NCI-H524 treated with DMSO at 0.1 percent for 48 hours (cell line): ENCODE measurements around the gene TMEM74B.
"Not testable (repeated sequence)": the region's sequence is repeated elsewhere in the genome, so short reads cannot be mapped to it uniquely, and the experiment has no call there.

Experiments used
- DNase-seq: peaks from one replicate; lab custom pipeline; 2025; lab: John Stamatoyannopoulos, UW

TMEM74B gene

DNA sequence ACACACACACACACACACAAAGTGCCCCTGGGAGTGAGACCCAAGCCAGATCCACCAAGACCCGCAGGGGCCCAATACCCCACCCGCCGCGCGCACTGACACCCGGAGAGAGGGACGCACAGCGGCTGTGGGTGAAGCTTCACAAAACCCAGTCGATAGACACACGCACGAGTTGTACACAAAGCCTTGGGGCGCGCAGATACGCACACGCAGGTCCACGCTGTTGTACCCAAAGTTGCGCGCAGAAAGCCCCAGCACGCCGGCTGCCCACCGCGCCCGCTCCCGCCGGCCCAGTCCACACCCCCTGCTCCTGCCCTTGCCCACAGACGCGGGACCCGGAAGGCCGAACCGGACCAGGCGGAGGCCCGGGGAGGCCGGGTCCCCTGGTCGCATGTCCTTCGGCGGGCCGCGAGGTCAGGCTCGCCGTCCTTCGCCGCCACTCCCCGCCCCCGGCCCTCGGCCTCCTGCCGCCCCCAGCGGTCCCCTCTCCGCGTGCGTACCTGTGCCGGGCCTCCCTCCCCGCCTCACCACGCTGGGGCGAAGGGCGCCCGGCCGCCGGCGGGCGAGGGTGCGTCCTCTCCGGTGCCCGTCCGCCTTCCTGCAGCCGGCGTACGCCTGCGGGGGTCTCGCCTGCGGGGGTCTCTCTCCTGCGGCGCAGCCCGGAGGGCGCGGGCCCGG lies at the start of gene TMEM74B:
TMEM74B (minus strand) TSS at position 344 of the 678 bp plus-strand sequence. CDS start 1,180 bp downstream, outside the sequence.
- no peak for DNase-seq

- no peak for DNase-seq
Measured at GRCh38 chr20:1232286-1233111, 47.7 kb upstream of the TMEM74B start.

- DNase-seq: no peak
Measured at GRCh38 chr20:1229541-1229940, 44.8 kb upstream of the TMEM74B start.

DNA sequence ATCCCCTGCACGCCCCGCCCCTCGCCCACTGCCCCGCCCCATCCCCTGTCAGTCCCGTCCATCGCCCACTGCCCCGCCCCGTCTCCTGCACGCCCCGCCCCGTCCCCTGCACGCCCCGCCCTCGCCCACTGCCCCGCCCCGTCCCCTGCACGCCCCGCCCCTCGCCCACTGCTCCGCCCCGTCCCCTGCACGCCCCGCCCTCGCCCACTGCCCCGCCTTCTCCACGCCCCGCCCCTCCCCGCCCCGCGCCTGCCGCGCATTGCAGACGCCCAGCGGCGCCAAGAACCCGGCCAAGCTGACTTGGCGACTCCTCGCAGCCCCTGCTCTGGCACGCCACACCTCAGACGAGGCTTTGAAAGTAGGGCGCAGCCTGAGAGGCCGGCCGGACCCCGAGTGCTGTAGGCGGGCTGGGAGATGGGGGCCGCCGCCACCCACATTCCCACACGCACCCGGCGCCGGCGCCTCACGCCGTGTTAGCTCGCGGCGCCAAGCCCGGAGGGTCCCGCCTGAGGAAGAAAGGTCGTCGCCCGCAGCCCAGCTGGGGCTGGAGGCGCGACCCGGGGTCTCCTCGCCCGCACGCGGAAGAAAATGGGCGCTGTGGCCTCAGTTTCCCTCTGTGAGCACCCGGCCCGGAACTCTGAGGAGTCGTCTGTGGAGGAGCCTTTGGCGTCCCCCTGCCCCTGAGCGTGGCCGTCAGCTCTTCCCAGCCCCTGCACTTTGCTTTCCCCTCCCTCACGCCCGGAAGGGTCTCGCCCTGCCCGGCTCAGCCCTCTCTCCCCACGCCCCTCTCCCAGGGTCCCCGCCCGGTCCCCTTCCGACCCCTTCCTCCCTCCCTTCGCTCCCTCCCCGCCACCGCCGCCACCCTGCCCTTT lies 41.2 kb upstream of the TMEM74B start, which contains the start of gene RAD21L1:
RAD21L1 (plus strand) TSS at position 262 of the 872 bp plus-strand sequence. CDS start 2,410 bp downstream, outside the sequence.
- DNase-seq: no peak

- DNase-seq: no peak
Measured at GRCh38 chr20:1225263-1225782, 40.5 kb upstream of the TMEM74B start.

DNA sequence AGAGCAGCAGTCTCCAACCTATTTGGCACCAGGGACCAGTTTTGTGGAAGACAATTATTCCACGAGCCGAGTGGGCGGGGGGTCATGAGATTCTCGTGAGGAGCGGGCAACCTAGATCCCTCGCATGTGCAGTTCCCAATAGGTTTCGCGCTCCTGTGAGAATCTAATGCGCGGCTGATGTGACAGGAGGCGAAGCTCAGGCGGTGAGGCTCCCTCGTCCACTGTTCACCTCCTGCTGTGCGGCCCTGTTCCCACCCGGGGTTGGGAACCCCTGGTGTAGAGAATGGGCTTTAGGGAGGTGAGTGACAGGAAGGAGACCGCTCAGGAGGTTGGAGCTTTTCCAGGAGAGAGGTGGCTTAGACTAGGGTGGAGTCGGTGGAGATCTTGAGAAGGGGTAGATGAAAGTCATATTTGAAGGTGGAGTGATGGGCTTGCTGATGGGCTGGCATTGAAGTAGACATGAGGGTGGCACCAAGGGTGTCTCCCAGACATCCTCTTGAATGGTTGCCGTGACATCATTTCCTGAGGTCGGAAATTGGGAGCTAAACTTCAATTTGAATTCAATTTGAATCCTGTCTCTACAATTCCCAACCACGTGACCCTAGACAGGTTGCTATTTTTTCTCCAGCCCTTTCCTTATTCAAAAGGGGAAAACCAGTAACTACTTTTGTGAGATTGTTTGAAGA lies 39.6 kb upstream of the TMEM74B start:
- DNase-seq: no peak

- not testable (repeated sequence) for DNase-seq
Measured at GRCh38 chr20:1222750-1223149, 38.0 kb upstream of the TMEM74B start.

- not testable (repeated sequence) for DNase-seq
Measured at GRCh38 chr20:1216527-1217427, 32.0 kb upstream of the TMEM74B start.

DNA sequence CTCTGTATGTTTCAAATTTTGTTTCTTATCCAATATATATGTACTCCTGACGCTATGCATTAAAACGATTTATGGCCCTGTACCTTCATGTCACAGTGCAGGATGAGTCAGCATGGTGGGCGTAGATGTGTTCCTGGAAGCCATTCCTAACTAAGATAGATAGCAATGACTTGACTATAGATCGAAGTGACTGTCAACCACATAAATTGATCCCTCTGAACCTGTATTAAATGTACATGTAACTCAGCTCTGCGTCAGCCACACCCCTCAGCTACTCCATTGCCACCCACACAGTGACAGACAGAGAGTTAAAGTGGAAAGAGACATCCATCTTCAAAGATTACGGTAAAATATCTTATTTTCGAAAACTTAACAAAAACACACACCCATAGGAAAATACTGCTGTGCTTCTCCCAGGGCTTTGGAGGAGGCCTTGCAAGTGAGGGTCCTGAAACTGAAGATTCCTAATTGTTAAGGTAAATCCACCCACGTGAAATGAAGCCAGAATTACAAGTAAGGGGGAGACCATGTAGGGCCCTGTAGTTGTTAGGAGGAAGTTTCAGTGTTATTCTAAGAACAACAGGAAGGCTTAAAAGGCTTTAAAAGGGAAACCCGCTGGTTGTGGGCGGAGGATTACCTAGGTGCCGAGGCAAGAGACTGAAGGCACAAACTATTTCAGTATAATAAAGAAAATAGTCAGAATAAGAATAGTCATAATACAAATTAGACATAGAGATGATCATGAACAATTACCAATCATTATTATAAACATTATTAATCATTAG lies 30.8 kb upstream of the TMEM74B start:
- no peak for DNase-seq

- DNase-seq: no peak
Measured at GRCh38 chr20:1214838-1215261, 30.1 kb upstream of the TMEM74B start.

DNA sequence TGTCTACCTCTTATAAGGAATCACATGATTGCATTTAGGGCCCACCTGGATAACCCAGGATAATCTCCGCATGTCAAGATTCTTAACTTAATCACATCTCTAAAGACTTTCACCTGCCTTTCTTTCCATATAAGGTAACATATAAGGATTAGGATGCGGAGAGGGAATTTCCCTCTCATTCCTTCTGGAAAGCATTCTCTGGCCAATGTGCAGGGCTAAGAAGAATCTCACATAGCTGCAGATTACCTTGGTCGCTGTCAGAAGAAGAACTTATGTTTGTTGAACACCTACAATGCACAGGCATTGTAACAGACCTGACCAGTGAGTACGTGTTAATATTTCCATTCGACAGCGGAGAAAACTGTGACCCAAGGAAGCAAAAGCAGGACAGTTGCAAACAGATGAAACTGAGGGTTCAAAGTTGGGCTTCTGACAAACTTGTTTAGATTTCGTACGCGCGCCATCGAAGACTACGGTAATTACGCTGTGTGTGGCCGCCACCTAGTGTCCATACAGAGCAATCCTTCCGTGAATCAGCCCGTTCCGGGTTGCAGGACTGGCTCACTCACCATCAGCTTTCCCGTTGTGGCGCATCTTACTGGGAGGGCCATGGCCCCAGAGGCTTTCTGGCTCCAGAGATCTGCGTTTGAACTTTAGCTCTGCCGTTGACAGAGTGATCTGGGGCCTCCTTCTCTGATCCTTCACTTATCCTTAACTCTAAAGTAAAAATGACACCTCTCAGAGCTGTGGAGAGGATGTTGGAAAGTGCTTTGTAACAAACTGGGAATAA lies 28.0 kb upstream of the TMEM74B start:
- DNase-seq: no peak

GRCh38 chr20:1212023-1212422 lies 27.2 kb upstream of the TMEM74B start:
- DNase-seq: no peak

DNA sequence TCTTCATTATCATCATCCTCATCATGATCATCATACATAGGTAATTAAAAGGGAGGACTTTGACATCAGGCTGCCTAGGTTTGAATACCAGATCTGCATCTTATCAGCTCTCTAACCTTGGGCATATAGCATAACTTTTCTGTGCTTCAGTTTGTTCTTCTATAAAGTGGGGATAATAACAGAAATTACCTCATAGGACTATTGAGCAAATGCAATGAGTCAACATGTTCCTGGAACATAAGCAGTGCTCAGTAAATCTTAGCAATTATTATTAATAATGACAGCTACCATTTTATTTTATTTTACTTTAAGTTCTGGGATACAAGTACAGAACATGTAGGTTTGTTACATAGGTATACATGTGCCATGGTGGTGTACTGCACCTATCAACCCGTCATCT lies 25.7 kb upstream of the TMEM74B start:
- DNase-seq: no peak

GRCh38 chr20:1209447-1210387 lies 24.9 kb upstream of the TMEM74B start:
- no peak for DNase-seq

DNA sequence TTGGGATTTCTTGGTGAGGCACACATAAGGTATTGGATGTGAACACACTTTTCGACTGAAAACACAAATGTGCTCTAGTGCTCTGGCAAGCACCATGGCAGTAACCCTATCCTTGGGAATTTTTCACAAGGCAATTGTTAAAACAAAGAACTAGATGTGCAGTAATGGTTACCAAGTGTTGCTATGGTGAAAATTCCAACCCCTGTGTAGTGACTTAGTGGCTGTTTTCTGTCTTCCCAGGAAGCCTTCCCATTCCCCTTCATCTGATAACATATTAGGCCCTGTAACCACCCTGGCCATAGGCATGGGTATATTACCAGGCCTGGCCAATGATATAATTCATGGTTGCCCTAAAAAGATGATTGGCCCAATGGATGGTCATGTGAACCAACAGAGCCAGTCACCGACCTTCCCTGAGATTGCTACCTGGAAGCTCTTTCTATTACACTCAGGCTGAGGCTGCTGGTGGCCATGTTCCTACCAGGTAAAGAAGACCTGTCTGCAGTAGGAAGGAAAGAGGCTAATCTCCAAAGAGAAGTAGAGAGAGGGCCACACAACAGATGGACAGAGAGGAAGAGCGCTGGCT lies 22.6 kb upstream of the TMEM74B start:
- DNase-seq: no peak

DNA sequence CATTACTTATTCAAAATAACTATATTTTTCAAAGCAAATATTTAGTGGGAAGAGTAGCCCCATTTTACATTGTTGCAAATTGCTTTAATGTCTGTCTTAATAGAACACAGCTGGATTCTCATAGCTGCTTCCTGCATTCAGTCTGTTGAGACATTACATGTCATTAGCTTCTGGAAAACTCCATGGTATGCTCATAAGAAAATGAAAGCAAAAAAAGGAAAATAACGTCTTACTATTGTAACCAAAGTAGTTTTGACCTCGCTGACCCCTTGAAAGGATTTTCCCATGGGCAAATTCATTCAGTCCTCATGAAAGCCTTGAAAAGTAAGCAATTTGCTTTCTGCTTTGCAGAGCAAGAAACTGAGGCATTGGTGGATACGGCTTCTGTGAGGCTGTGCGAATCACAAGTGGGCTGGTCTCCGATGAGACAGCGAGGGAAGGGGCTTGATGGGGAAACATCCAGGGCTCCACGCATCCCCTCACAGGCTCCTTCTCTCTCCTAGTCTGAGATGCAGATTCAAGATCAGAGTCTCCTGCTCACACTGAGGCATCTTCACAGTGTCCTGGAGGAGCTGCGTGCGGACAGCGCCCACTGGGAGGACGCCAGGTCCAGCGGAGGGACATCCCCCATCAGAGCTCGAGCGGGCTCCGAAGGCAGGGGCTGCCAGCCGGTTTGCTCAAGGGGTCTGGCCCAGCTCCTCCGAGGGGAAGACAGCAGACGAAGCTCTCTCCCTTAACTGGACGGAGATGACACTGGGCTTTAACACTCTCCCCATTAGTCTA lies 21.8 kb upstream of the TMEM74B start:
- DNase-seq: no peak
